GM18861 (cell line): Measurements from ENCODE around the gene NCKAP5.
A peak's percentile ranks its signal among the peaks of the same experiment; 100 is the strongest.
"Not testable (repeated sequence)": the region's sequence is repeated elsewhere in the genome, so short reads cannot be mapped to it uniquely, and the experiment has no call there.

ENCODE experiments used
- ATAC-seq: cut with Tn5 transposase; IDR thresholded peaks from one replicate; pipeline ENCODE4 v1.9.1; 2021; ENCODE audit not compliant: unreplicated experiment

The NCKAP5 gene

GRCh38 chr2:132715386-132716351, 852.6 kb downstream of the NCKAP5 start:
- ATAC-seq, result peak; percentile 93

GRCh38 chr2:132703396-132703795, 864.9 kb downstream of the NCKAP5 start:
- ATAC-seq, result no peak

GRCh38 chr2:132701810-132702209, 866.5 kb downstream of the NCKAP5 start:
- no peak for ATAC-seq

- ATAC-seq, result not testable (repeated sequence)
These were observed 868.5 kb downstream of the NCKAP5 start for GRCh38 chr2:132699802-132700201.

- peak; percentile 54 for ATAC-seq
These were observed 869.9 kb downstream of the NCKAP5 start for GRCh38 chr2:132698347-132698746.

GRCh38 chr2:132697556-132698205, 870.6 kb downstream of the NCKAP5 start:
- no peak for ATAC-seq

- ATAC-seq, result no peak
These were observed 875.4 kb downstream of the NCKAP5 start for GRCh38 chr2:132692816-132693215.

- no peak for ATAC-seq
These were observed 876.7 kb downstream of the NCKAP5 start for GRCh38 chr2:132691556-132691955.

- ATAC-seq, result no peak
These were observed 877.5 kb downstream of the NCKAP5 start for GRCh38 chr2:132690664-132691303.

- ATAC-seq, result no peak
These were observed 886.5 kb downstream of the NCKAP5 start for GRCh38 chr2:132681766-132682165.

- no peak for ATAC-seq
These were observed 887.7 kb downstream of the NCKAP5 start for GRCh38 chr2:132680544-132680943.

- ATAC-seq, result no peak
These were observed 889.8 kb downstream of the NCKAP5 start for GRCh38 chr2:132678483-132678882.

GRCh38 chr2:132677661-132678060, 890.6 kb downstream of the NCKAP5 start:
- ATAC-seq, result no peak

GRCh38 chr2:132676999-132677398, 891.3 kb downstream of the NCKAP5 start:
- no peak for ATAC-seq

GRCh38 chr2:132671151-132671835, 897.0 kb downstream of the NCKAP5 start:
- no peak for ATAC-seq

- ATAC-seq, result no peak
These were observed 897.6 kb downstream of the NCKAP5 start for GRCh38 chr2:132670496-132671150.

- ATAC-seq, result no peak
These were observed 898.3 kb downstream of the NCKAP5 start, which contains the start of gene LYPD1 for GRCh38 chr2:132669908-132670495. Gene LYPD1, minus strand, starts transcription at chr2:132670205. Its CDS starts 273 bp downstream, at chr2:132669932.

GRCh38 chr2:132668987-132669907, 899.0 kb downstream of the NCKAP5 start:
- ATAC-seq, result no peak
